LNCAP (cell line): ENCODE measurements around the gene TTC3.

Source experiments
- CTCF ChIP-seq: fragments of 450-650 bp; IDR thresholded peaks from 2 replicates; pipeline ENCODE4 v1.5.1; 2017; ENCODE audit warnings: mild to moderate bottlenecking

Gene TTC3

GRCh38 chr21:37188825-37189224 is 115.8 kb downstream of the TTC3 start:
- TF ChIP-seq CTCF, result no peak

- TF ChIP-seq CTCF, result no peak
Observed at GRCh38 chr21:37192019-37192418, 119.0 kb downstream of the TTC3 start.

GRCh38 chr21:37193006-37193405 is 120.0 kb downstream of the TTC3 start:
- TF ChIP-seq CTCF, result no peak

- no peak for TF ChIP-seq CTCF
Observed at GRCh38 chr21:37193676-37194075, 120.6 kb downstream of the TTC3 start.

- TF ChIP-seq CTCF, result no peak
Observed at GRCh38 chr21:37195059-37195458, 122.0 kb downstream of the TTC3 start.

GRCh38 chr21:37195610-37196009 is 122.6 kb downstream of the TTC3 start:
- TF ChIP-seq CTCF, result no peak

- no peak for TF ChIP-seq CTCF
Observed at GRCh38 chr21:37196847-37197246, 123.8 kb downstream of the TTC3 start.

GRCh38 chr21:37197746-37198145 is 124.7 kb downstream of the TTC3 start:
- TF ChIP-seq CTCF, result no peak
